H1 (cell line): ENCODE results near the gene ADIPOR2.
"Not testable (repeated sequence)": the region's sequence is repeated elsewhere in the genome, so short reads cannot be mapped to it uniquely, and the experiment has no call there.

Source experiments
- CHD2 ChIP-seq: IDR thresholded peaks from 2 replicates; pipeline ENCODE4 v1.6.1; 2012; ENCODE audit warnings: low read length, improper control_type of control experiment
- EGR1 ChIP-seq: IDR thresholded peaks from 2 replicates; pipeline ENCODE4 v1.6.1; 2011; ENCODE audit warnings: low read depth, low read length, borderline replicate concordance
- GABPA ChIP-seq: IDR thresholded peaks from 2 replicates; pipeline ENCODE4 v1.6.1; 2011; ENCODE audit warnings: mild to moderate bottlenecking, low read length, moderate library complexity, borderline replicate concordance; ENCODE audit not compliant: insufficient read depth
- POLR2A ChIP-seq, 2 experiments: IDR thresholded peaks; 1 replicate in 1 of 2; 2 replicates in 1 of 2; pipeline ENCODE4 v1.6.1; 2011; ENCODE audit warnings: low read depth in 2 of 2, low read length in 2 of 2, mild to moderate bottlenecking in 2 of 2; ENCODE audit errors: control extremely low read depth in 1 of 2
- RFX5 ChIP-seq: IDR thresholded peaks from 2 replicates; pipeline ENCODE4 v1.6.1; 2011; ENCODE audit warnings: low read depth, low read length, improper control_type of control experiment, borderline replicate concordance
- TAF1 ChIP-seq: IDR thresholded peaks from 2 replicates; pipeline ENCODE4 v1.6.1; 2011; ENCODE audit warnings: mild to moderate bottlenecking, low read depth, low read length
- TCF12 ChIP-seq: IDR thresholded peaks from 2 replicates; pipeline ENCODE4 v1.6.1; 2011; ENCODE audit warnings: low read depth, mild to moderate bottlenecking, low read length
- TEAD4 ChIP-seq: IDR thresholded peaks from 2 replicates; pipeline ENCODE4 v1.6.1; 2012; ENCODE audit warnings: low read depth, low read length, inconsistent platforms, mixed read lengths

GRCh38 chr12:1731688-1732078 is 40.8 kb downstream of the ADIPOR2 start:
- TF ChIP-seq EGR1; POLR2A (IDR thresholded peaks at IDR 0.05; ENCODE audit: control extremely low read depth in 1 of 2, low read depth in 2 of 2, low read length in 2 of 2); TEAD4; TAF1; TCF12; GABPA; RFX5; CHD2: not testable (repeated sequence)
